Measurements from ENCODE around the gene PHLDA2.

The PHLDA2 gene

DNA sequence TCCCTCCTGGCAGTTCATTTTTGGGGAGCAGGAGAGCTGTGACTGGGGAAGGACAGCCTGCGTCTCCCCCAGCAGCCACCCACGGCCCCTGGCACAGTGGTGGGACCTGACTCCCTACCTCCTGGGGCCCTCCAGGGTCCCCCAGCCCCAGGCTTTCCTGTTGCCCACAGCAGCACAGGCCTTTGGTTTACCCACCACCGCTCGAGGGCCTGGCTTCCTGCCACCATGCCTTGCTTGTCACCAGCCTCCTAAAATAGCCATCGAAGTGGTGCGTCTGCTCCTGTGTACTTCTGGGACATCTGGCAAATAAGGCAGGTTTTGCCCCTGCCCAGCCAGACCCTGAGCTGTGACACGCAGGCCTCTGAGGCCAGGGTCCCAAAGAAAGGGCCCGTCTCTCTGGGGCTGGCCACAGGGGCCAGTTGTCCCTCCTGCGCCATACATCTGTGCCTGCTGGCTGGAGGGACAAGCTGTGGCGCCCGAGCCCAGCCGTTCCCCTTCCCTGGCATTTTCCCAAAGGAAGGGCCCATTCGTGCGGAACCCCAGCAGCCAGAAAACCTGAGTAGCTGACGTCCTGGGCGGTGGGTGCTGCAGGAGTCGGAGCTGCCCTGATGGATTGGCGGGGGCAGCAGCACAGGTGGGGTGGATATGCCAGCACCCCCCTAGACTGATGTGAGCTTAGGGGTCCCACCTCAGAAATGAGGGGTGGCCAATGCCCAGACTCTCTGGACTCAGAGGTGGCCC is 14.6 kb downstream of the PHLDA2 start:
- Histone ChIP-seq H2BK15ac (ENCODE audit: low read length) (no peak overlapping the region), H4K91ac (ENCODE audit: low read depth, low read length, poor library complexity) (no peak overlapping the region), H3K4me1 (ENCODE audit: control insufficient read depth in 2 of 2, insufficient read depth in 1 of 2, low read depth in 1 of 2, low read length in 2 of 2) (peaks cover 5 to 20% of the 10 kb centered on the region in 2 donors), H3K27me3 (ENCODE audit: control insufficient read depth in 3 of 3, insufficient read depth in 3 of 3, low read depth in 1 of 3, low read length in 3 of 3) (no peaks in the 10 kb centered on the region), H3K9ac (ENCODE audit: low read depth, low read length, poor library complexity) (peak overlapping the region; percentile 70), H3K4me2 (ENCODE audit: insufficient read depth, low read length, poor library complexity, severe bottlenecking) (no peak overlapping the region), H2AFZ (ENCODE audit: low read length) (no peak overlapping the region), H3K9me3 (replicated peaks in 1 of 2; ENCODE audit: control insufficient read depth in 2 of 2, insufficient read depth in 1 of 2, low read depth in 1 of 2, low read length in 2 of 2) (no peaks in the 10 kb centered on the region), H3K79me1 (ENCODE audit: low read depth, low read length) (no peaks in the 10 kb centered on the region), H3K4me3 (ENCODE audit: low read length in 2 of 2) (no peak overlapping the region), H2BK12ac (ENCODE audit: low read length) (peak overlapping the region; percentile 63), H3K18ac (ENCODE audit: low read length) (no peak overlapping the region), H3K27ac (replicated peaks; ENCODE audit: low read length) (no peak overlapping the region), H3K4ac (ENCODE audit: low read length) (no peak overlapping the region), H4K8ac (ENCODE audit: low read depth, low read length) (peak overlapping the region; percentile 65), H2BK5ac (ENCODE audit: low read length) (no peak overlapping the region), H3K36me3 (replicated peaks in 1 of 2; ENCODE audit: control insufficient read depth in 2 of 2, insufficient read depth in 2 of 2, low read length in 2 of 2) (no peaks in the 10 kb centered on the region), H2AK5ac (ENCODE audit: low read depth, low read length) (peak overlapping the region; percentile 56), H3K23ac (ENCODE audit: low read depth, low read length, poor library complexity) (no peak overlapping the region), H2BK120ac (ENCODE audit: low read depth, low read length) (no peak overlapping the region), H3K14ac (ENCODE audit: low read length) (peak overlapping the region; percentile 56)
- DNase-seq (ENCODE audit: low spot score) = no peak
- no CpG with 5 or more reads among the region's 18 CpGs for WGBS, 2 donors (ENCODE audit: extremely low coverage in 2 of 2, insufficient read length in 2 of 2, insufficient replicate concordance in 1 of 2)

DNA sequence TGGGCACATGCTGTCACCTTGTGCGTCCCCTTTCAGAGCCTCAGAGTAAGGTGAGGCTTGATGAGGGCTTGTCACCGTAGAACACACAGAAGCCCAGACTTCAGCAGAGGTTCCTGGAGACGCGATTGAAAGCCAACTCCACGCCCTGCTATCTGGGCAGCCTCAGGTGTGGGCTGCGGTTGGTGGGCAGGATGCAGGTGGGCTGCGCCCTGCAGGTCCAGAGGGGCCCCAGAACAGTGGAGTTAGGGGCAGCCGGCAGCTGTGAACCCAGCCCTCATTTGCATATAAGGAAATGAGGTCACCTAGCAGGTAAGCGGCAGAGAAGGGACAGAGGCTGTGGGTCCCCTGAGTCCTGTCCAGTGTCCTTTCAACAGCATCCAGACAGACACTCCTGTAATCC is 15.4 kb downstream of the PHLDA2 start:
- WGBS, 2 donors (ENCODE audit: extremely low coverage in 2 of 2, insufficient read length in 2 of 2, insufficient replicate concordance in 1 of 2) = no CpG with 5 or more reads among the region's 9 CpGs
- no peak overlapping the region for H3K4ac ChIP-seq (ENCODE audit: low read length)
- peaks cover 5 to 20% of the 10 kb centered on the region in 2 donors for H3K4me1 ChIP-seq (ENCODE audit: control insufficient read depth in 2 of 2, insufficient read depth in 1 of 2, low read depth in 1 of 2, low read length in 2 of 2)
- no peaks in the 10 kb centered on the region for H3K27me3 ChIP-seq (ENCODE audit: control insufficient read depth in 3 of 3, insufficient read depth in 3 of 3, low read depth in 1 of 3, low read length in 3 of 3)
- H2BK120ac ChIP-seq (ENCODE audit: low read depth, low read length) = no peak overlapping the region
- DNase-seq (ENCODE audit: low spot score) = no peak
- H3K4me3 ChIP-seq (ENCODE audit: low read length in 2 of 2) = peak overlapping the region in 1 of 2 donors; percentile 8
- H3K36me3 ChIP-seq (replicated peaks in 1 of 2; ENCODE audit: control insufficient read depth in 2 of 2, insufficient read depth in 2 of 2, low read length in 2 of 2) = no peaks in the 10 kb centered on the region
- no peak overlapping the region for H2AFZ ChIP-seq (ENCODE audit: low read length)
- no peak overlapping the region for H4K91ac ChIP-seq (ENCODE audit: low read depth, low read length, poor library complexity)
- H3K27ac ChIP-seq (replicated peaks; ENCODE audit: low read length) = no peak overlapping the region
- no peak overlapping the region for H2BK12ac ChIP-seq (ENCODE audit: low read length)
- peak overlapping the region; percentile 87 for H2BK15ac ChIP-seq (ENCODE audit: low read length)
- peak overlapping the region; percentile 83 for H4K8ac ChIP-seq (ENCODE audit: low read depth, low read length)
- no peak overlapping the region for H3K4me2 ChIP-seq (ENCODE audit: insufficient read depth, low read length, poor library complexity, severe bottlenecking)
- H2AK5ac ChIP-seq (ENCODE audit: low read depth, low read length) = peak overlapping the region; percentile 92
- peak overlapping the region; percentile 20 for H3K23ac ChIP-seq (ENCODE audit: low read depth, low read length, poor library complexity)
- no peak overlapping the region for H3K14ac ChIP-seq (ENCODE audit: low read length)
- H3K9ac ChIP-seq (ENCODE audit: low read depth, low read length, poor library complexity) = peak overlapping the region; percentile 72
- no peaks in the 10 kb centered on the region for H3K9me3 ChIP-seq (replicated peaks in 1 of 2; ENCODE audit: control insufficient read depth in 2 of 2, insufficient read depth in 1 of 2, low read depth in 1 of 2, low read length in 2 of 2)
- no peak overlapping the region for H2BK5ac ChIP-seq (ENCODE audit: low read length)
- peak overlapping the region; percentile 42 for H3K18ac ChIP-seq (ENCODE audit: low read length)
- no peaks in the 10 kb centered on the region for H3K79me1 ChIP-seq (ENCODE audit: low read depth, low read length)

GRCh38 chr11:2913019-2913431 is 16.2 kb downstream of the PHLDA2 start:
- Histone ChIP-seq H3K4me3 (ENCODE audit: low read length in 2 of 2) (no peak overlapping the region), H3K27me3 (ENCODE audit: control insufficient read depth in 3 of 3, insufficient read depth in 3 of 3, low read depth in 1 of 3, low read length in 3 of 3) (no peaks in the 10 kb centered on the region), H2BK12ac (ENCODE audit: low read length) (no peak overlapping the region), H3K9me3 (replicated peaks in 1 of 2; ENCODE audit: control insufficient read depth in 2 of 2, insufficient read depth in 1 of 2, low read depth in 1 of 2, low read length in 2 of 2) (no peaks in the 10 kb centered on the region), H3K4ac (ENCODE audit: low read length) (no peak overlapping the region), H2BK5ac (ENCODE audit: low read length) (no peak overlapping the region), H3K18ac (ENCODE audit: low read length) (peak overlapping the region; percentile 89), H3K4me1 (ENCODE audit: control insufficient read depth in 2 of 2, insufficient read depth in 1 of 2, low read depth in 1 of 2, low read length in 2 of 2) (peaks cover 5 to 20% of the 10 kb centered on the region in 2 donors), H2BK15ac (ENCODE audit: low read length) (peak overlapping the region; percentile 87), H3K36me3 (replicated peaks in 1 of 2; ENCODE audit: control insufficient read depth in 2 of 2, insufficient read depth in 2 of 2, low read length in 2 of 2) (no peaks in the 10 kb centered on the region), H3K4me2 (ENCODE audit: insufficient read depth, low read length, poor library complexity, severe bottlenecking) (no peak overlapping the region), H2AFZ (ENCODE audit: low read length) (no peak overlapping the region), H3K9ac (ENCODE audit: low read depth, low read length, poor library complexity) (peak overlapping the region; percentile 60), H3K14ac (ENCODE audit: low read length) (peak overlapping the region; percentile 82), H3K79me1 (ENCODE audit: low read depth, low read length) (no peaks in the 10 kb centered on the region), H4K8ac (ENCODE audit: low read depth, low read length) (no peak overlapping the region), H4K91ac (ENCODE audit: low read depth, low read length, poor library complexity) (no peak overlapping the region), H3K23ac (ENCODE audit: low read depth, low read length, poor library complexity) (peak overlapping the region; percentile 93), H2AK5ac (ENCODE audit: low read depth, low read length) (peak overlapping the region; percentile 92), H2BK120ac (ENCODE audit: low read depth, low read length) (no peak overlapping the region), H3K27ac (replicated peaks; ENCODE audit: low read length) (no peak overlapping the region)
- DNase-seq (ENCODE audit: low spot score) = no peak
- no CpG with 5 or more reads among the region's 13 CpGs for WGBS, 2 donors (ENCODE audit: extremely low coverage in 2 of 2, insufficient read length in 2 of 2, insufficient replicate concordance in 1 of 2)

GRCh38 chr11:2912498-2912897 is 16.7 kb downstream of the PHLDA2 start:
- H3K4me1 ChIP-seq (ENCODE audit: control insufficient read depth in 2 of 2, insufficient read depth in 1 of 2, low read depth in 1 of 2, low read length in 2 of 2) = peaks cover 5 to 19% of the 10 kb centered on the region in 2 donors
- H2BK5ac ChIP-seq (ENCODE audit: low read length) = no peak overlapping the region
- H3K9me3 ChIP-seq (replicated peaks in 1 of 2; ENCODE audit: control insufficient read depth in 2 of 2, insufficient read depth in 1 of 2, low read depth in 1 of 2, low read length in 2 of 2) = no peaks in the 10 kb centered on the region
- peak overlapping the region; percentile 94 for H2AK5ac ChIP-seq (ENCODE audit: low read depth, low read length)
- DNase-seq (ENCODE audit: low spot score) = no peak
- H3K18ac ChIP-seq (ENCODE audit: low read length) = peak overlapping the region; percentile 89
- H3K4ac ChIP-seq (ENCODE audit: low read length) = no peak overlapping the region
- no peaks in the 10 kb centered on the region for H3K27me3 ChIP-seq (ENCODE audit: control insufficient read depth in 3 of 3, insufficient read depth in 3 of 3, low read depth in 1 of 3, low read length in 3 of 3)
- H3K4me2 ChIP-seq (ENCODE audit: insufficient read depth, low read length, poor library complexity, severe bottlenecking) = no peak overlapping the region
- WGBS, 2 donors (ENCODE audit: extremely low coverage in 2 of 2, insufficient read length in 2 of 2, insufficient replicate concordance in 1 of 2) = no CpG with 5 or more reads among the region's 5 CpGs
- peak overlapping the region; percentile 9 for H2BK15ac ChIP-seq (ENCODE audit: low read length)
- no peaks in the 10 kb centered on the region for H3K79me1 ChIP-seq (ENCODE audit: low read depth, low read length)
- no peak overlapping the region for H4K8ac ChIP-seq (ENCODE audit: low read depth, low read length)
- no peak overlapping the region for H3K9ac ChIP-seq (ENCODE audit: low read depth, low read length, poor library complexity)
- H2BK12ac ChIP-seq (ENCODE audit: low read length) = no peak overlapping the region
- H2BK120ac ChIP-seq (ENCODE audit: low read depth, low read length) = peak overlapping the region; percentile 81
- H3K36me3 ChIP-seq (replicated peaks in 1 of 2; ENCODE audit: control insufficient read depth in 2 of 2, insufficient read depth in 2 of 2, low read length in 2 of 2) = no peaks in the 10 kb centered on the region
- H3K14ac ChIP-seq (ENCODE audit: low read length) = peak overlapping the region; percentile 82
- H4K91ac ChIP-seq (ENCODE audit: low read depth, low read length, poor library complexity) = no peak overlapping the region
- H3K23ac ChIP-seq (ENCODE audit: low read depth, low read length, poor library complexity) = peak overlapping the region; percentile 93
- H3K4me3 ChIP-seq (ENCODE audit: low read length in 2 of 2) = no peak overlapping the region
- no peak overlapping the region for H3K27ac ChIP-seq (replicated peaks; ENCODE audit: low read length)
- H2AFZ ChIP-seq (ENCODE audit: low read length) = no peak overlapping the region
